Measurements from ENCODE around the gene IL1A. TPM values are rescaled to one million over a fixed set of nuclear protein-coding genes. Genes with fewer than 3 reads are reported as not detected.

Gene IL1A
- total RNA-seq, 1 experiment from 2014 or later, result 6.3 TPM

GRCh38 chr2:112757265-112757664, 27.0 kb downstream of the IL1A start:
- intact Hi-C loops (cut with micrococcal nuclease; ENCODE audit: unreplicated experiment), result no loop called here
- Histone ChIP-seq H3K27me3 (replicated peaks; ENCODE audit: insufficient read depth, low read depth, low read length, poor library complexity) (no peaks in the 10 kb centered on the region), H3K4me3 (ENCODE audit: low read depth, low read length, poor library complexity, severe bottlenecking) (no peak overlapping the region), H3K27ac (ENCODE audit: low read depth, low read length, poor library complexity, severe bottlenecking) (no peak overlapping the region), H3K4me1 (ENCODE audit: insufficient read depth, low read length, poor library complexity, severe bottlenecking) (no peaks in the 10 kb centered on the region), H3K36me3 (ENCODE audit: insufficient read depth, low read length, poor library complexity, severe bottlenecking) (peaks cover 93% of the 10 kb centered on the region), H3K9me3 (ENCODE audit: low read depth, low read length, poor library complexity, severe bottlenecking) (no peaks in the 10 kb centered on the region)
- TF ChIP-seq EZH2 (IDR thresholded peaks at IDR 0.05; ENCODE audit: borderline replicate concordance, low read depth, low read length, poor library complexity, severe bottlenecking) (no peak), CTCF (conservative IDR thresholded peaks at IDR 0.05; ENCODE audit: low read depth, low read length) (no peak)
- ChIA-PET POLR2A (ENCODE audit: low non-redundant PET) (no interaction called here), CTCF (interaction anchor here (0.6 kb wide), 1 partner anchor 308 kb away, joined by 3 read pairs; no protein-coding TSS in a partner anchor)
- no peak for DNase-seq (ENCODE audit: low spot score)
- BruUV-seq (replicated peaks), result no TSS peak

- TSS peak; percentile 24 for BruUV-seq (replicated peaks)
- H3K27ac ChIP-seq (ENCODE audit: low read depth, low read length, poor library complexity, severe bottlenecking), result no peak overlapping the region
Measured at GRCh38 chr2:112756207-112756606, 28.1 kb downstream of the IL1A start.

GRCh38 chr2:112755444-112755843, 28.8 kb downstream of the IL1A start:
- no peak overlapping the region for H3K4me3 ChIP-seq (ENCODE audit: low read depth, low read length, poor library complexity, severe bottlenecking)
- CTCF ChIA-PET, result no interaction called here
- intact Hi-C loops (cut with micrococcal nuclease; ENCODE audit: unreplicated experiment), result no loop called here
- no peak overlapping the region for H3K27ac ChIP-seq (ENCODE audit: low read depth, low read length, poor library complexity, severe bottlenecking)
- POLR2A ChIA-PET (ENCODE audit: low non-redundant PET), result no interaction called here
- no peaks in the 10 kb centered on the region for H3K27me3 ChIP-seq (replicated peaks; ENCODE audit: insufficient read depth, low read depth, low read length, poor library complexity)
- TF ChIP-seq EZH2 (IDR thresholded peaks at IDR 0.05; ENCODE audit: borderline replicate concordance, low read depth, low read length, poor library complexity, severe bottlenecking) (no peak), CTCF (conservative IDR thresholded peaks at IDR 0.05; ENCODE audit: low read depth, low read length) (no peak)
- H3K36me3 ChIP-seq (ENCODE audit: insufficient read depth, low read length, poor library complexity, severe bottlenecking), result peaks cover 100% of the 10 kb centered on the region
- BruUV-seq (replicated peaks), result no TSS peak
- H3K4me1 ChIP-seq (ENCODE audit: insufficient read depth, low read length, poor library complexity, severe bottlenecking), result no peaks in the 10 kb centered on the region
- no peak for DNase-seq (ENCODE audit: low spot score)
- no peaks in the 10 kb centered on the region for H3K9me3 ChIP-seq (ENCODE audit: low read depth, low read length, poor library complexity, severe bottlenecking)

More at GRCh38 chr2:112756207-112756606, 28.1 kb downstream of the IL1A start:
- ChIA-PET CTCF (no interaction called here), POLR2A (ENCODE audit: low non-redundant PET) (no interaction called here)
- intact Hi-C loops (cut with micrococcal nuclease; ENCODE audit: unreplicated experiment), result no loop called here
- no peak for DNase-seq (ENCODE audit: low spot score)
- H3K27me3 ChIP-seq (replicated peaks; ENCODE audit: insufficient read depth, low read depth, low read length, poor library complexity), result no peaks in the 10 kb centered on the region
- H3K4me3 ChIP-seq (ENCODE audit: low read depth, low read length, poor library complexity, severe bottlenecking), result no peak overlapping the region
- no peaks in the 10 kb centered on the region for H3K4me1 ChIP-seq (ENCODE audit: insufficient read depth, low read length, poor library complexity, severe bottlenecking)
- H3K36me3 ChIP-seq (ENCODE audit: insufficient read depth, low read length, poor library complexity, severe bottlenecking), result peaks cover 94% of the 10 kb centered on the region
- TF ChIP-seq CTCF (conservative IDR thresholded peaks at IDR 0.05; ENCODE audit: low read depth, low read length) (no peak), EZH2 (IDR thresholded peaks at IDR 0.05; ENCODE audit: borderline replicate concordance, low read depth, low read length, poor library complexity, severe bottlenecking) (no peak)
- no peaks in the 10 kb centered on the region for H3K9me3 ChIP-seq (ENCODE audit: low read depth, low read length, poor library complexity, severe bottlenecking)
